ENCODE results near the gene GABBR2. TPM values are rescaled to one million over a fixed set of nuclear protein-coding genes. Genes with fewer than 3 reads are reported as not detected.

GABBR2 gene
- total RNA-seq, 1 experiment from 2014 or later, result 0.23 TPM

DNA sequence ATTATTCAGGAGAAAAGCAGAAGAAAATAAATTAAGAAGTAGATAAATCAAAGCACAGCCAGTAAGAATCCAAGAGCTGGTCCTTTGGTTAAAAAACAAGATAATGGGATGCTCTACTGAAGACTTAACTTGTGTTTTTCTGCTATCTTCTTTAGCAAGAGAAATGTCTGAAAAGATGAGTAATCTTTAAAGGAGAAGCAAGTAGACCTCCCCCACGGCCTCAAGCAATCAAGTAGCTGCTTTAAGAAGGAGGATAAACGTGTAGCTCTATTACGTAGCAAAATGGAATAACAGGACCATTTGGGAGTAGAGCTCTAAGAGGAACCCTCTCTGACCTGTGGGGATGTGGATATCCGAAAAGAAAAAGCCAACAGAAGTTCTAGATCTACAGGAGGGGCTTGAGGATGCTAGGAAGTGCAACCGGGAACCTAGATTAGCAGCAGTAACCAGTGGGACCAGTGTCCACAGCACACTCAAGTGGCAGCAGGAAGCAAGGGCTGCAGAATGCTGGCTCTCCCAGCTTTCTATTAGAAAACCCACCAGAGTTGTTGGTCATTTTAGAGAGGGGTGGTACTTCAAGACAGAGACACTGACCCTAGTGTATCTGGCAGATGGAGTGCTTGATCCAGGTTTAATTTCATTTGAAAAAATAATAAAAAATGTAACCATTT lies 185.4 kb downstream of the GABBR2 start:
- Histone ChIP-seq H3K36me3 (ENCODE audit: control insufficient read depth, insufficient read depth, low read length) (no peaks in the 10 kb centered on the region), H3K4me1 (no peaks in the 10 kb centered on the region), H3K9me3 (no peaks in the 10 kb centered on the region; the same call in 1 of the 2 replicates), H3K27me3 (replicated peaks; ENCODE audit: control insufficient read depth, insufficient read depth, low read length) (no peaks in the 10 kb centered on the region), H3K4me3 (ENCODE audit: low read depth, low read length) (no peak overlapping the region)
- BruUV-seq (replicated peaks), result no TSS peak
- peak in 1 of 2 experiments; percentile 42 for DNase-seq
- POLR2A ChIA-PET, result no interaction called here
- no peaks in the 10 kb centered on the region for H3K36me3 Mint-ChIP-seq (ENCODE audit: insufficient read depth, unreplicated experiment)
- intact Hi-C loops (cut with micrococcal nuclease; ENCODE audit: unreplicated experiment), result loop anchor here (1.0 kb wide), 1 partner anchor 208 kb away; no protein-coding TSS in a partner anchor
- H3K27ac Mint-ChIP-seq (ENCODE audit: unreplicated experiment), result no peak overlapping the region
- H3K9me3 Mint-ChIP-seq (ENCODE audit: unreplicated experiment), result no peaks in the 10 kb centered on the region
- TF ChIP-seq, protein P1, sequence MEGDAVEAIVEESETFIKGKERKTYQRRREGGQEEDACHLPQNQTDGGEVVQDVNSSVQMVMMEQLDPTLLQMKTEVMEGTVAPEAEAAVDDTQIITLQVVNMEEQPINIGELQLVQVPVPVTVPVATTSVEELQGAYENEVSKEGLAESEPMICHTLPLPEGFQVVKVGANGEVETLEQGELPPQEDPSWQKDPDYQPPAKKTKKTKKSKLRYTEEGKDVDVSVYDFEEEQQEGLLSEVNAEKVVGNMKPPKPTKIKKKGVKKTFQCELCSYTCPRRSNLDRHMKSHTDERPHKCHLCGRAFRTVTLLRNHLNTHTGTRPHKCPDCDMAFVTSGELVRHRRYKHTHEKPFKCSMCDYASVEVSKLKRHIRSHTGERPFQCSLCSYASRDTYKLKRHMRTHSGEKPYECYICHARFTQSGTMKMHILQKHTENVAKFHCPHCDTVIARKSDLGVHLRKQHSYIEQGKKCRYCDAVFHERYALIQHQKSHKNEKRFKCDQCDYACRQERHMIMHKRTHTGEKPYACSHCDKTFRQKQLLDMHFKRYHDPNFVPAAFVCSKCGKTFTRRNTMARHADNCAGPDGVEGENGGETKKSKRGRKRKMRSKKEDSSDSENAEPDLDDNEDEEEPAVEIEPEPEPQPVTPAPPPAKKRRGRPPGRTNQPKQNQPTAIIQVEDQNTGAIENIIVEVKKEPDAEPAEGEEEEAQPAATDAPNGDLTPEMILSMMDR (IDR thresholded peaks at IDR 0.05; ENCODE audit: insufficient read depth in 1 of 2, low read depth in 1 of 2, low read length in 1 of 2, severe bottlenecking in 1 of 2, unreplicated experiment in 1 of 2), result peak; percentile 23 to 73
- peaks cover 24% of the 10 kb centered on the region for H3K27me3 Mint-ChIP-seq (ENCODE audit: insufficient read depth, unreplicated experiment)
- CTCF ChIA-PET, result interaction anchor here (1.0 kb wide), 2 partner anchors 208 to 253 kb away, joined by 5 read pairs; no protein-coding TSS in a partner anchor
- no peak overlapping the region for H3K4me3 Mint-ChIP-seq (ENCODE audit: unreplicated experiment)
- H3K4me1 Mint-ChIP-seq (ENCODE audit: low read depth, unreplicated experiment), result no peaks in the 10 kb centered on the region

DNA sequence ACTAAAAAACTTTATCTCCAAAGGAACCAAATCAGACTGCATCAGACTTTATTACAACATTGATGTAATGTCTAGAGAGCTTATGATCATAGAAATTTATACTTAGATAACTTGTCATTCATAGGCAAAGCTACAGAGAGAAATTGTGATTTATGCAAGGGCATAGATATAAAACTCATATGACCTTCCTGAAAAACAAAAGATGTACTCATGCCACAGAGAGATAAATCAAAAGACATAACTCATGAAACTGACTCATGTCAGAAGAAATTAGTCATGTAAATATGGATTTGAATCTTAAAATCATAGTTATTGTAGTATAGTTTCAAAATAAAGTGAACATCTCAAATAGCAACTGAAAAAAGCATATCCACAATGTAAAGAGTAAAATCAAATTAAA lies 186.2 kb downstream of the GABBR2 start:
- no peak for DNase-seq
- Histone ChIP-seq H3K4me1 (no peaks in the 10 kb centered on the region), H3K27me3 (replicated peaks; ENCODE audit: control insufficient read depth, insufficient read depth, low read length) (no peaks in the 10 kb centered on the region), H3K36me3 (ENCODE audit: control insufficient read depth, insufficient read depth, low read length) (no peaks in the 10 kb centered on the region), H3K9me3 (no peaks in the 10 kb centered on the region; the same call in 1 of the 2 replicates), H3K4me3 (ENCODE audit: low read depth, low read length) (no peak overlapping the region)
- no TSS peak for BruUV-seq (replicated peaks)
- Mint-ChIP-seq H3K36me3 (ENCODE audit: insufficient read depth, unreplicated experiment) (no peaks in the 10 kb centered on the region), H3K4me3 (ENCODE audit: unreplicated experiment) (no peak overlapping the region), H3K4me1 (ENCODE audit: low read depth, unreplicated experiment) (no peaks in the 10 kb centered on the region), H3K9me3 (ENCODE audit: unreplicated experiment) (no peaks in the 10 kb centered on the region), H3K27me3 (ENCODE audit: insufficient read depth, unreplicated experiment) (peaks cover 20% of the 10 kb centered on the region), H3K27ac (ENCODE audit: unreplicated experiment) (no peak overlapping the region)
- ChIA-PET CTCF (interaction anchor here (1.0 kb wide), 1 partner anchor 207 kb away, joined by 5 read pairs; no protein-coding TSS in a partner anchor), POLR2A (no interaction called here)
- intact Hi-C loops (cut with micrococcal nuclease; ENCODE audit: unreplicated experiment), result no loop called here
- TF ChIP-seq, protein P1 (IDR thresholded peaks at IDR 0.05; ENCODE audit: insufficient read depth in 1 of 2, low read depth in 1 of 2, low read length in 1 of 2, severe bottlenecking in 1 of 2, unreplicated experiment in 1 of 2), result no peak

DNA sequence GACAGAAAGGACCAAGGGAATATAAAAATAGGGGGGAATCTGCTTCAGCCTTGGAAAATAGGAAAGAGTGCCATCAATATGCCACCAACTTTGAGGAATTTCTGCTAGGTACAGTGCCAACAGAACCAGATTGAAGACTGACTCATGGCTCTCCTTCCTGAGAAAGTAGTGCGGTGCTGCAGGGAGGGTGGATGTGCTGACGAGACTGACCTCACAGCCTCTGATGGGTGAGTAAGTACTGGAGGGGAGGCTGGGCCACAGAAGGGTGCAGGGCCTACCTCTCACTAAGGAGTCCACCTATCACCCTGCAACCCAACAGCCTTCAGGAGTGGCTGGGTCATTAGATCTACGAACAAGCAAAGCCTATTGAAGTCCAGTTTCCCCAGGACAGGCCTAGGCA lies 187.6 kb downstream of the GABBR2 start:
- no peaks in the 10 kb centered on the region; the same call in 1 of the 2 replicates for H3K9me3 ChIP-seq
- H3K27me3 ChIP-seq (replicated peaks; ENCODE audit: control insufficient read depth, insufficient read depth, low read length), result no peaks in the 10 kb centered on the region
- Mint-ChIP-seq H3K27me3 (ENCODE audit: insufficient read depth, unreplicated experiment) (peaks cover 13% of the 10 kb centered on the region), H3K9me3 (ENCODE audit: unreplicated experiment) (no peaks in the 10 kb centered on the region), H3K36me3 (ENCODE audit: insufficient read depth, unreplicated experiment) (no peaks in the 10 kb centered on the region), H3K4me3 (ENCODE audit: unreplicated experiment) (no peak overlapping the region), H3K27ac (ENCODE audit: unreplicated experiment) (no peak overlapping the region), H3K4me1 (ENCODE audit: low read depth, unreplicated experiment) (no peaks in the 10 kb centered on the region)
- intact Hi-C loops (cut with micrococcal nuclease; ENCODE audit: unreplicated experiment), result no loop called here
- no peaks in the 10 kb centered on the region for H3K4me1 ChIP-seq
- DNase-seq, result no peak
- no peaks in the 10 kb centered on the region for H3K36me3 ChIP-seq (ENCODE audit: control insufficient read depth, insufficient read depth, low read length)
- H3K4me3 ChIP-seq (ENCODE audit: low read depth, low read length), result no peak overlapping the region
- no TSS peak for BruUV-seq (replicated peaks)
- TF ChIP-seq, protein P1 (IDR thresholded peaks at IDR 0.05; ENCODE audit: insufficient read depth in 1 of 2, low read depth in 1 of 2, low read length in 1 of 2, severe bottlenecking in 1 of 2, unreplicated experiment in 1 of 2), result no peak
- CTCF ChIA-PET, result no interaction called here
- POLR2A ChIA-PET, result no interaction called here

All from Caco-2 (cell line).